NT2/D1 (cell line): ENCODE results near the gene RPS23.
"Not testable (repeated sequence)": the region's sequence is repeated elsewhere in the genome, so short reads cannot be mapped to it uniquely, and the experiment has no call there.

Experiments used
- DNase-seq: peaks from one replicate; pipeline ENCODE4 v3.0.0-alpha.2; 2011; ENCODE audit warnings: low read depth, low spot score
- H3K27me3 ChIP-seq: 2 replicates; pipeline ENCODE4 v1.6.0; 2011; ENCODE audit warnings: mild to moderate bottlenecking; ENCODE audit not compliant: insufficient read length, insufficient read depth
- H3K36me3 ChIP-seq: 2 replicates; pipeline ENCODE4 v1.6.1; 2011; ENCODE audit warnings: mild to moderate bottlenecking, low read length, mixed read lengths; ENCODE audit not compliant: insufficient read depth, insufficient read length
- H3K4me1 ChIP-seq: 2 replicates; pipeline ENCODE4 v1.5.1; 2011; ENCODE audit not compliant: insufficient read depth, insufficient read length
- H3K4me3 ChIP-seq: 2 replicates; pipeline ENCODE4 v1.5.1; 2011; ENCODE audit warnings: low read depth; ENCODE audit not compliant: insufficient read length
- H3K9ac ChIP-seq: 2 replicates; pipeline ENCODE4 v1.6.0; 2011; ENCODE audit warnings: low read depth; ENCODE audit not compliant: insufficient read length
- H3K9me3 ChIP-seq: 2 replicates; pipeline ENCODE4 v1.5.1; 2011; ENCODE audit warnings: mild to moderate bottlenecking, low read length; ENCODE audit not compliant: insufficient read depth
- SUZ12 ChIP-seq: IDR thresholded peaks from 2 replicates; pipeline ENCODE4 v1.6.1; 2011; ENCODE audit not compliant: insufficient read length, insufficient read depth; ENCODE audit errors: extremely low read depth
- YY1 ChIP-seq: IDR thresholded peaks from 2 replicates; pipeline ENCODE4 v1.6.1; 2011; ENCODE audit not compliant: insufficient read length, insufficient read depth
- ZNF274 ChIP-seq: IDR thresholded peaks from 2 replicates; pipeline ENCODE4 v1.6.1; 2011; ENCODE audit warnings: mild to moderate bottlenecking, low read depth, low read length

RPS23 gene

GRCh38 chr5:82274343-82275211, 3.6 kb downstream of the RPS23 start:
- Histone ChIP-seq H3K36me3 (peaks cover 40% of the 10 kb centered on the region), H3K9me3 (no peaks in the 10 kb centered on the region), H3K4me3 (no peak overlapping the region), H3K4me1 (peaks cover 2% of the 10 kb centered on the region), H3K27me3 (no peaks in the 10 kb centered on the region), H3K9ac (no peak overlapping the region)
- DNase-seq: no peak
- TF ChIP-seq SUZ12 (no peak), ZNF274 (no peak), YY1 (no peak)

GRCh38 chr5:82273426-82273825, 4.7 kb downstream of the RPS23 start:
- not testable (repeated sequence) for DNase-seq, H3K9me3 ChIP-seq, H3K9ac ChIP-seq, H3K4me3 ChIP-seq, H3K27me3 ChIP-seq, H3K4me1 ChIP-seq
- H3K36me3 ChIP-seq: peaks cover 42% of the 10 kb centered on the region

GRCh38 chr5:82272571-82273356, 5.4 kb downstream of the RPS23 start:
- peaks cover 41% of the 10 kb centered on the region for H3K36me3 ChIP-seq
- H3K4me3 ChIP-seq, H3K9ac ChIP-seq, H3K27me3 ChIP-seq, H3K9me3 ChIP-seq, DNase-seq, H3K4me1 ChIP-seq: not testable (repeated sequence)

DNA sequence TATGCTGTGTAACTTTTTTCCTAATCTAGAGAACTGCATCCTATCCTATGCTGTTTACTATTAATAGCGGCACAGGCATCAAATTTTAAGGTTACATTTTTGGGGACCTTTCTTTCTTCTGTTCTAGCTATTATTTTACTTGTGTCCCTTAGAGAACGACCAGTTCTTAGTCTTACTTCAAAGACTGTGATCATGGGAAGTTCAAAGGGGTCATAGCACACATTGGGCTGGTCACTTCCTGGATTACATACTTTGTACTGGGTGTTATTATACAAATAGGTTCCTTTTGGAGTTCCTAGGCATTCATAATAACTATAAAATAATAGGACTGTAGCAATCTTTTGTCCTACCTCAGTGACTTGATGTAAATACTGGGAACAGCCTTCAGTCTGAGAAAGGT, 8.8 kb downstream of the RPS23 start:
- H3K36me3 ChIP-seq, H3K4me3 ChIP-seq, H3K9ac ChIP-seq, DNase-seq, H3K4me1 ChIP-seq, H3K27me3 ChIP-seq, H3K9me3 ChIP-seq: not testable (repeated sequence)

- not testable (repeated sequence) for H3K36me3 ChIP-seq, H3K9me3 ChIP-seq, H3K9ac ChIP-seq, DNase-seq, H3K27me3 ChIP-seq, H3K4me1 ChIP-seq, H3K4me3 ChIP-seq
Measured at GRCh38 chr5:82267297-82267933, 10.7 kb downstream of the RPS23 start.

- Histone ChIP-seq H3K27me3 (no peaks in the 10 kb centered on the region), H3K4me1 (no peaks in the 10 kb centered on the region), H3K4me3 (no peak overlapping the region), H3K9me3 (peaks cover 8% of the 10 kb centered on the region), H3K36me3 (peaks cover 2% of the 10 kb centered on the region), H3K9ac (no peak overlapping the region)
- TF ChIP-seq SUZ12: no peak
- no peak for TF ChIP-seq YY1
- TF ChIP-seq ZNF274: no peak
- no peak for DNase-seq
Measured at GRCh38 chr5:82265047-82265446, 13.1 kb downstream of the RPS23 start.

GRCh38 chr5:82259172-82259800, 18.9 kb downstream of the RPS23 start:
- Histone ChIP-seq H3K4me1 (no peaks in the 10 kb centered on the region), H3K4me3 (no peak overlapping the region), H3K27me3 (no peaks in the 10 kb centered on the region), H3K9ac (no peak overlapping the region), H3K9me3 (no peaks in the 10 kb centered on the region), H3K36me3 (no peaks in the 10 kb centered on the region)
- TF ChIP-seq ZNF274 (no peak), SUZ12 (no peak), YY1 (no peak)
- no peak for DNase-seq
